Stimulated activated CD8-positive, alpha-beta memory T cell treated with anti-CD3 and anti-CD28 coated beads, Interleukin-12 subunit alpha, Interleukin-12 subunit beta, amount 100 ng/mL, for 1 hour (primary cell): ENCODE measurements around the gene COPS3.
A peak's percentile ranks its signal among the peaks of the same experiment; 100 is the strongest.

Source experiments
- DNase-seq: peaks from one replicate; pipeline ENCODE4 v3.0.0-alpha.2; 2020; ENCODE audit warnings: low read depth

Gene COPS3

GRCh38 chr17:17280613-17281549, at the start of gene COPS3:
Gene COPS3 (minus strand): TSS chr17:17281246. CDS start chr17:17281186, 60 bp downstream.
- DNase-seq = peak; percentile 97

GRCh38 chr17:17328251-17328650, 47.2 kb upstream of the COPS3 start:
- DNase-seq = no peak

- DNase-seq = no peak
These were observed 45.3 kb upstream of the COPS3 start for GRCh38 chr17:17326275-17326875.

GRCh38 chr17:17325816-17326215, 44.8 kb upstream of the COPS3 start:
- no peak for DNase-seq

- no peak for DNase-seq
These were observed 44.2 kb upstream of the COPS3 start for GRCh38 chr17:17325228-17325627.

- no peak for DNase-seq
These were observed 43.6 kb upstream of the COPS3 start for GRCh38 chr17:17324616-17325015.

- DNase-seq = no peak
These were observed 41.8 kb upstream of the COPS3 start for GRCh38 chr17:17322516-17323510.

- no peak for DNase-seq
These were observed 40.4 kb upstream of the COPS3 start for GRCh38 chr17:17321356-17322025.

GRCh38 chr17:17320911-17321220, 39.8 kb upstream of the COPS3 start:
- no peak for DNase-seq

GRCh38 chr17:17320188-17320910, 39.3 kb upstream of the COPS3 start:
- no peak for DNase-seq

GRCh38 chr17:17315142-17315821, 34.2 kb upstream of the COPS3 start:
- no peak for DNase-seq

- no peak for DNase-seq
These were observed 33.5 kb upstream of the COPS3 start for GRCh38 chr17:17314501-17315071.

- DNase-seq = peak; percentile 56
These were observed 32.4 kb upstream of the COPS3 start for GRCh38 chr17:17313350-17313991.

- no peak for DNase-seq
These were observed 28.3 kb upstream of the COPS3 start for GRCh38 chr17:17309356-17309755.

GRCh38 chr17:17305281-17305801, 24.3 kb upstream of the COPS3 start:
- DNase-seq = peak; percentile 37

GRCh38 chr17:17304521-17304985, 23.5 kb upstream of the COPS3 start:
- DNase-seq = no peak

- DNase-seq = no peak
These were observed 22.9 kb upstream of the COPS3 start for GRCh38 chr17:17303847-17304490.

- peak; percentile 41 for DNase-seq
These were observed 22.2 kb upstream of the COPS3 start, which contains the start of gene NT5M for GRCh38 chr17:17303010-17303846. Gene NT5M (plus strand): TSS chr17:17303373. CDS start chr17:17303551, 178 bp downstream.
